Smooth muscle cell (in vitro differentiated cells): Measurements from ENCODE around the gene DDHD1. TPM values are rescaled to one million over a fixed set of nuclear protein-coding genes. Genes with fewer than 3 reads are reported as not detected.

Source experiments
- DNase-seq: peaks from one replicate; lab custom pipeline; 2025; ENCODE audit not compliant: unreplicated experiment; lab: John Stamatoyannopoulos, UW
- H2AFZ ChIP-seq: fragments of 200-600 bp; sonication (generic); 2 replicates; pipeline ENCODE4 v1.6.0; 2016; ENCODE audit warnings: antibody characterized with exemption, low read depth, mild to moderate bottlenecking
- H3F3A ChIP-seq: fragments of 200-600 bp; sonication (generic); 2 replicates; pipeline ENCODE4 v1.6.0; 2017; ENCODE audit warnings: antibody characterized with exemption, low read depth
- H3K27ac ChIP-seq: fragments of 200-600 bp; sonication (generic); 2 replicates; pipeline ENCODE4 v1.5.1; 2016; ENCODE audit warnings: low read depth, mild to moderate bottlenecking
- H3K27me3 ChIP-seq: fragments of 200-600 bp; sonication (generic); 2 replicates; pipeline ENCODE4 v1.6.1; 2016; ENCODE audit warnings: low read depth, mild to moderate bottlenecking
- H3K36me3 ChIP-seq: fragments of 200-600 bp; sonication (generic); 2 replicates; pipeline ENCODE4 v1.5.1; 2016; ENCODE audit warnings: low read depth
- H3K4me1 ChIP-seq: fragments of 200-600 bp; sonication (generic); 2 replicates; pipeline ENCODE4 v1.5.1; 2016; ENCODE audit warnings: low read depth
- H3K4me2 ChIP-seq: fragments of 200-600 bp; sonication (generic); 2 replicates; pipeline ENCODE4 v1.6.0; 2016; ENCODE audit warnings: mild to moderate bottlenecking
- H3K4me3 ChIP-seq: fragments of 200-600 bp; sonication (generic); 2 replicates; pipeline ENCODE4 v1.5.1; 2016; ENCODE audit warnings: mild to moderate bottlenecking
- H3K79me2 ChIP-seq: fragments of 200-600 bp; sonication (generic); 2 replicates; pipeline ENCODE4 v1.6.0; 2016; ENCODE audit warnings: low read depth, mild to moderate bottlenecking
- H3K9ac ChIP-seq: fragments of 200-600 bp; sonication (generic); 2 replicates; pipeline ENCODE4 v1.6.0; 2016; ENCODE audit warnings: low read depth
- H3K9me3 ChIP-seq: fragments of 200-600 bp; sonication (generic); replicated peaks from 2 replicates; pipeline ENCODE4 v1.5.1; 2016; ENCODE audit warnings: low read depth
- H4K20me1 ChIP-seq: fragments of 200-600 bp; sonication (generic); 2 replicates; pipeline ENCODE4 v1.6.0; 2016; ENCODE audit warnings: low read depth
- WGBS: methylation state at CpG from one replicate; pipeline ENCODE4 v1.1.7; 2016; ENCODE audit warnings: low lambda C conversion rate; 5-methylcytosine and 5-hydroxymethylcytosine counted together
- polyA plus RNA-seq: library from polyadenylated mRNA; unstranded; fragments of >200 nt; fragmentation: Nextera tagmentation; extraction: Ambion mirVana; gene quantifications from 2 replicates; pipeline ENCODE4 v1.2.1, GENCODE V29; 2016
- total RNA-seq: library from RNA; depleted of rRNA; stranded (reverse); fragments of >200 nt; gene quantifications from 2 replicates; pipeline ENCODE4 v1.2.3, GENCODE V29; 2014
- TF ChIP-seq, protein P1 (sequence below): fragments of 200-600 bp; sonication (generic); IDR thresholded peaks from 2 replicates; pipeline ENCODE4 v1.5.1; 2017; ENCODE audit warnings: borderline replicate concordance, mild to moderate bottlenecking, antibody characterized with exemption; ENCODE audit not compliant: insufficient read depth, poor library complexity, severe bottlenecking

The DDHD1 gene
- total and polyA plus RNA-seq, 2 experiments from 2014 or later = 4.0 to 7.8 TPM

- Histone ChIP-seq H3K9ac (peak overlapping the region; percentile 26), H3K4me2 (peak overlapping the region; percentile 61), H3K79me2 (no peaks in the 10 kb centered on the region), H3K4me1 (peaks cover 8% of the 10 kb centered on the region), H4K20me1 (no peaks in the 10 kb centered on the region), H3K9me3 (no peaks in the 10 kb centered on the region), H2AFZ (no peak overlapping the region), H3K27me3 (no peaks in the 10 kb centered on the region), H3K4me3 (peak overlapping the region; percentile 17), H3K27ac (peak overlapping the region; percentile 84), H3K36me3 (no peaks in the 10 kb centered on the region), H3F3A (peaks cover 10% of the 10 kb centered on the region)
- TF ChIP-seq, protein P1, sequence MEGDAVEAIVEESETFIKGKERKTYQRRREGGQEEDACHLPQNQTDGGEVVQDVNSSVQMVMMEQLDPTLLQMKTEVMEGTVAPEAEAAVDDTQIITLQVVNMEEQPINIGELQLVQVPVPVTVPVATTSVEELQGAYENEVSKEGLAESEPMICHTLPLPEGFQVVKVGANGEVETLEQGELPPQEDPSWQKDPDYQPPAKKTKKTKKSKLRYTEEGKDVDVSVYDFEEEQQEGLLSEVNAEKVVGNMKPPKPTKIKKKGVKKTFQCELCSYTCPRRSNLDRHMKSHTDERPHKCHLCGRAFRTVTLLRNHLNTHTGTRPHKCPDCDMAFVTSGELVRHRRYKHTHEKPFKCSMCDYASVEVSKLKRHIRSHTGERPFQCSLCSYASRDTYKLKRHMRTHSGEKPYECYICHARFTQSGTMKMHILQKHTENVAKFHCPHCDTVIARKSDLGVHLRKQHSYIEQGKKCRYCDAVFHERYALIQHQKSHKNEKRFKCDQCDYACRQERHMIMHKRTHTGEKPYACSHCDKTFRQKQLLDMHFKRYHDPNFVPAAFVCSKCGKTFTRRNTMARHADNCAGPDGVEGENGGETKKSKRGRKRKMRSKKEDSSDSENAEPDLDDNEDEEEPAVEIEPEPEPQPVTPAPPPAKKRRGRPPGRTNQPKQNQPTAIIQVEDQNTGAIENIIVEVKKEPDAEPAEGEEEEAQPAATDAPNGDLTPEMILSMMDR = no peak
- 41% methylated on average over 7 of the region's 7 CpGs for WGBS
- no peak for DNase-seq
These were observed 110.0 kb downstream of the DDHD1 start for GRCh38 chr14:53043027-53043581.

- H3K79me2 ChIP-seq = no peaks in the 10 kb centered on the region
- WGBS = 64% methylated on average over 4 of the region's 4 CpGs
- H3K4me2 ChIP-seq = peak overlapping the region; percentile 61
- H3K4me3 ChIP-seq = peak overlapping the region; percentile 17
- no peaks in the 10 kb centered on the region for H3K27me3 ChIP-seq
- no peaks in the 10 kb centered on the region for H4K20me1 ChIP-seq
- peaks cover 8% of the 10 kb centered on the region for H3K4me1 ChIP-seq
- H3K36me3 ChIP-seq = no peaks in the 10 kb centered on the region
- H2AFZ ChIP-seq = no peak overlapping the region
- H3K9me3 ChIP-seq = no peaks in the 10 kb centered on the region
- peak overlapping the region; percentile 84 for H3K27ac ChIP-seq
- no peak for DNase-seq
- H3F3A ChIP-seq = peaks cover 10% of the 10 kb centered on the region
- TF ChIP-seq, protein P1 = no peak
- H3K9ac ChIP-seq = no peak overlapping the region
These were observed 110.6 kb downstream of the DDHD1 start for GRCh38 chr14:53042480-53042879.

- H4K20me1 ChIP-seq = no peaks in the 10 kb centered on the region
- no peak overlapping the region for H3K9ac ChIP-seq
- DNase-seq = no peak
- H3F3A ChIP-seq = peaks cover 10% of the 10 kb centered on the region
- H3K4me2 ChIP-seq = no peak overlapping the region
- H3K79me2 ChIP-seq = no peaks in the 10 kb centered on the region
- no peaks in the 10 kb centered on the region for H3K36me3 ChIP-seq
- no peaks in the 10 kb centered on the region for H3K27me3 ChIP-seq
- no peaks in the 10 kb centered on the region for H3K9me3 ChIP-seq
- peaks cover 8% of the 10 kb centered on the region for H3K4me1 ChIP-seq
- H2AFZ ChIP-seq = no peak overlapping the region
- no peak overlapping the region for H3K4me3 ChIP-seq
- TF ChIP-seq, protein P1 = no peak
- WGBS = 92% methylated on average over 2 of the region's 2 CpGs
- no peak overlapping the region for H3K27ac ChIP-seq
These were observed 112.1 kb downstream of the DDHD1 start for GRCh38 chr14:53041067-53041466.

DNA sequence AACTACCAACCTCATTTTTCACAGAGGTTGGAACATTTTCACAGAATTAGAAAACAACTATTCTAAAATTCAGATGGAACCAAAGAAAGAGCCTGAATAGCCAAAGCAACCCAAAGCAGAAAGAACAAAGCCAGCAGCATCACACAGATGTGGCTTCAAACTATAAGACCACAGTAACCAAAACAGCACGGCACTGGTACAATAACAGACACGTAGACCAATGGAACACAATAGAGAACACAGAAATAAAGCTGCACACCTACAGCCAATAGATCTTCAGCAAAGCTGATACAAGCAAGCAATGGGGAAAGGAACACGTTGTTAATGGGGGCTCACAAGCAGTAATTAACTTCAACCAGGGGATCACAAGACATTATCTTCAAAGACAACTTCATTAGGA lies 114.5 kb downstream of the DDHD1 start:
- Histone ChIP-seq H4K20me1 (no peaks in the 10 kb centered on the region), H3K4me3 (no peak overlapping the region), H3F3A (peaks cover 8% of the 10 kb centered on the region), H3K27me3 (no peaks in the 10 kb centered on the region), H3K9me3 (no peaks in the 10 kb centered on the region), H3K9ac (no peak overlapping the region), H2AFZ (no peak overlapping the region), H3K4me2 (no peak overlapping the region), H3K36me3 (no peaks in the 10 kb centered on the region), H3K27ac (no peak overlapping the region), H3K4me1 (peaks cover 5% of the 10 kb centered on the region), H3K79me2 (no peaks in the 10 kb centered on the region)
- WGBS = 91% methylated on average over 3 of the region's 3 CpGs
- TF ChIP-seq, protein P1 = no peak
- DNase-seq = no peak
